IMR-90 (cell line): Measurements from ENCODE around the gene TMEM235. TPM values are rescaled to one million over a fixed set of nuclear protein-coding genes. Genes with fewer than 3 reads are reported as not detected.

Experiments used
- ATAC-seq: fragments of 200-7000 bp; cut with Tn5 transposase; 2 replicates; pipeline ENCODE4 v1.9.1; 2020; ENCODE audit warnings: low read depth, mild to moderate bottlenecking, moderate library complexity
- BruUV-seq: library from RNA; stranded (reverse); fragments of 400-500 nt; replicated peaks from 2 replicates; lab custom pipeline; 2021; lab: Mats Ljungman, UMichigan
- CTCF ChIA-PET: fragments of 300-600 bp; formaldehyde crosslinking; extraction: SDS; loops from one replicate; lab custom pipeline; 2021; ENCODE audit warnings: antibody characterized with exemption; lab: Yijun Ruan, JAX
- POLR2A ChIA-PET: fragments of 300-600 bp; sonication (Branson Sonifier 250); formaldehyde crosslinking; loops from one replicate; lab custom pipeline; 2022; ENCODE audit warnings: antibody characterized with exemption; ENCODE audit not compliant: unreplicated experiment; lab: Charles Lee
- DNase-seq: peaks from one replicate; pipeline ENCODE4 v3.0.0; 2013
- H2AFZ ChIP-seq: replicated peaks from 2 replicates; pipeline ENCODE3; 2013; ENCODE audit warnings: low read length, mild to moderate bottlenecking; ENCODE audit not compliant: poor library complexity
- H2AK5ac ChIP-seq: 2 replicates; pipeline ENCODE4 v1.6.1; 2013; ENCODE audit warnings: low read depth, low read length, inconsistent platforms
- H2AK9ac ChIP-seq: replicated peaks from 2 replicates; pipeline ENCODE3; 2013; ENCODE audit warnings: mild to moderate bottlenecking, low read depth, low read length, moderate library complexity; ENCODE audit not compliant: poor library complexity
- H2BK120ac ChIP-seq: 2 replicates; pipeline ENCODE4 v1.6.1; 2013; ENCODE audit warnings: low read depth, low read length, inconsistent platforms
- H2BK15ac ChIP-seq: 3 replicates; pipeline ENCODE4 v1.6.1; 2013; ENCODE audit warnings: low read depth, low read length, inconsistent platforms
- H2BK20ac ChIP-seq: 2 replicates; pipeline ENCODE4 v1.6.1; 2013; ENCODE audit warnings: low read depth, mild to moderate bottlenecking, inconsistent platforms, low read length, moderate library complexity
- H2BK5ac ChIP-seq: 2 replicates; pipeline ENCODE4 v1.6.1; 2013; ENCODE audit warnings: mild to moderate bottlenecking, low read depth, low read length, inconsistent platforms; ENCODE audit not compliant: poor library complexity, severe bottlenecking
- H3K14ac ChIP-seq: replicated peaks from 2 replicates; pipeline ENCODE4 v1.6.1; 2013; ENCODE audit warnings: low read depth, low read length, inconsistent platforms
- H3K18ac ChIP-seq: 2 replicates; pipeline ENCODE4 v1.6.1; 2013; ENCODE audit warnings: low read depth, low read length, control low read depth
- H3K23ac ChIP-seq: 2 replicates; pipeline ENCODE4 v1.6.1; 2013; ENCODE audit warnings: low read depth, low read length, inconsistent platforms
- H3K27ac ChIP-seq: 2 replicates; pipeline ENCODE4 v1.5.1; 2013; ENCODE audit warnings: mild to moderate bottlenecking, control low read depth, low read length; ENCODE audit not compliant: insufficient read depth
- H3K27me3 ChIP-seq: 2 replicates; pipeline ENCODE4 v1.6.1; 2013; ENCODE audit warnings: low read length; ENCODE audit not compliant: control insufficient read depth, insufficient read depth
- H3K36me3 ChIP-seq: 2 replicates; pipeline ENCODE4 v1.6.1; 2013; ENCODE audit warnings: low read length, mixed read lengths; ENCODE audit not compliant: control insufficient read depth, insufficient read depth
- H3K4ac ChIP-seq: 2 replicates; pipeline ENCODE4 v1.6.1; 2013; ENCODE audit warnings: low read depth, low read length, inconsistent platforms
- H3K4me1 ChIP-seq: 2 replicates; pipeline ENCODE4 v1.6.1; 2013; ENCODE audit warnings: low read length, mixed read lengths; ENCODE audit not compliant: control insufficient read depth, insufficient read depth
- H3K4me2 ChIP-seq: 2 replicates; pipeline ENCODE4 v1.6.1; 2013; ENCODE audit warnings: low read depth, mild to moderate bottlenecking, control low read depth, low read length, moderate library complexity
- H3K4me3 ChIP-seq: 2 replicates; pipeline ENCODE4 v1.5.1; 2013; ENCODE audit warnings: low read depth, mild to moderate bottlenecking, control low read depth, low read length, moderate library complexity; ENCODE audit not compliant: insufficient read depth
- H3K56ac ChIP-seq: 2 replicates; pipeline ENCODE4 v1.6.1; 2013; ENCODE audit warnings: low read length, inconsistent platforms; ENCODE audit not compliant: insufficient read depth; ENCODE audit errors: extremely low read depth
- H3K79me1 ChIP-seq, 2 experiments: 2 replicates each; pipeline ENCODE4 v1.6.1; 2013; ENCODE audit warnings: low read length in 2 of 2, inconsistent platforms in 1 of 2, low read depth in 1 of 2
- H3K9ac ChIP-seq: 2 replicates; pipeline ENCODE4 v1.6.1; 2013; ENCODE audit warnings: low read depth, low read length, control low read depth
- H3K9me1 ChIP-seq: 2 replicates; pipeline ENCODE4 v1.6.1; 2013; ENCODE audit warnings: low read length, inconsistent platforms; ENCODE audit not compliant: insufficient read depth
- H3K9me3 ChIP-seq: 2 replicates; pipeline ENCODE4 v1.6.1; 2013; ENCODE audit warnings: low read length; ENCODE audit not compliant: control insufficient read depth, insufficient read depth
- H4K20me1 ChIP-seq: 2 replicates; pipeline ENCODE4 v1.6.1; 2013; ENCODE audit warnings: low read length, inconsistent platforms; ENCODE audit not compliant: insufficient read depth
- H4K5ac ChIP-seq: 2 replicates; pipeline ENCODE4 v1.6.1; 2013; ENCODE audit warnings: mild to moderate bottlenecking, low read depth, low read length, control low read depth
- H4K8ac ChIP-seq, 2 experiments: 2 replicates each; pipeline ENCODE4 v1.6.1; 2013; ENCODE audit warnings: low read depth in 2 of 2, low read length in 2 of 2, control low read depth in 1 of 2, inconsistent platforms in 1 of 2
- H4K91ac ChIP-seq: 2 replicates; pipeline ENCODE4 v1.6.1; 2013; ENCODE audit warnings: low read depth, low read length, inconsistent platforms; ENCODE audit not compliant: insufficient read depth
- CHD1 ChIP-seq: IDR thresholded peaks from 2 replicates; pipeline ENCODE4 v1.6.1; 2012; ENCODE audit warnings: low read depth, low read length, improper control_type of control experiment
- MAFK ChIP-seq: IDR thresholded peaks from 2 replicates; pipeline ENCODE4 v1.6.1; 2012; ENCODE audit warnings: low read depth, low read length, improper control_type of control experiment
- MXI1 ChIP-seq: IDR thresholded peaks from 2 replicates; pipeline ENCODE4 v1.6.1; 2012; ENCODE audit warnings: low read depth, mild to moderate bottlenecking, low read length, moderate library complexity, borderline replicate concordance
- WGBS, 2 experiments: methylation state at CpG; one replicate each; pipeline versions ENCODE4 v1.1.5 to v1.1.7; 2013; ENCODE audit warnings: missing lambda C conversion rate in 2 of 2; ENCODE audit not compliant: insufficient read length in 1 of 2; ENCODE audit errors: extremely low coverage in 2 of 2; 5-methylcytosine and 5-hydroxymethylcytosine counted together
- dilution Hi-C: fragments of 300-500 bp; cut with HindIII; formaldehyde crosslinking; loops from one replicate; pipeline ENCODE4 v1.14.3; 2018; ENCODE audit warnings: low sequenced_read_pairs; ENCODE audit not compliant: unreplicated experiment
- in situ Hi-C: fragments of 300-500 bp; cut with MboI; formaldehyde crosslinking; loops from 3 replicates; pipeline ENCODE4 v1.14.3; 2019; ENCODE audit warnings: low sequenced_read_pairs, inconsistent platforms, mixed read lengths
- intact Hi-C: fragments of 100-400 bp; cut with micrococcal nuclease; formaldehyde crosslinking; loops from 2 replicates; pipeline ENCODE4 v1.10.0; 2022
- polyA plus RNA-seq, 3 experiments: library from polyadenylated mRNA; depleted of rRNA; stranded (reverse); fragments of >200 nt; gene quantifications; 2 replicates each; pipeline ENCODE4 v1.2.3, GENCODE V29; 2012; ENCODE audit warnings: low replicate concordance in 1 of 3
- total RNA-seq: library from RNA; depleted of rRNA; stranded (reverse); fragments of >200 nt; gene quantifications from 2 replicates; pipeline ENCODE4 v1.2.3, GENCODE V29; 2012

The TMEM235 gene
- total and polyA plus RNA-seq, 2 of the 4 experiments (the other 2 are of a cell fraction) = not detected

DNA sequence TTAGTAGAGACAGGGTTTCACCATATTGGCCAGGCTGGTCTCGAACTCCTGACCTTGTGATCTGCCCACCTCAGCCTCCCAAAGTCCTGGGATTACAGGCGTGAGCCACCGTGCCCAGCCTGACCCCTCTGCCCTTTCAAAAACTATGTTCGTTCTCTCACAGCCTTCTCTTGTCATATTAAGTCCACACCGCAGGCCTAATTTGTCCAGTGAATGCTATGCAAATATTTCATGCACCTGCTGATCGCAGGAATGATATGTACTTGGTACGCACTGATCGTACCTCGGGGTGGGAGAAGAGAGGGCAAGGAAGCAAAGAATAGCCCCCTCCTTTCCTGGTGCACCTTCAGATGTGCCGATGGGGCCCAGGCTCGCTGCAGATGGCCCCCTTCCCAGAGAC lies 20.4 kb upstream of the TMEM235 start:
- Histone ChIP-seq H3K14ac (no peak overlapping the region), H2BK20ac (no peak overlapping the region), H4K20me1 (no peaks in the 10 kb centered on the region), H3K18ac (no peak overlapping the region), H3K56ac (no peak overlapping the region), H3K4me2 (no peak overlapping the region), H4K91ac (no peak overlapping the region), H2AK9ac (no peak overlapping the region), H3K9me3 (no peaks in the 10 kb centered on the region), H2BK5ac (no peak overlapping the region), H2BK120ac (no peak overlapping the region), H4K8ac (no peak overlapping the region), H3K4me3 (no peak overlapping the region), H4K5ac (no peak overlapping the region), H3K4ac (no peak overlapping the region), H2AK5ac (no peak overlapping the region), H3K27me3 (no peaks in the 10 kb centered on the region; the same call in 1 of the 2 replicates), H2AFZ (no peak overlapping the region), H3K23ac (no peak overlapping the region), H3K9ac (no peak overlapping the region), H3K27ac (no peak overlapping the region), H3K36me3 (0 out of 2 replicates have a peak, but pooled peaks cover 1% of the 10 kb centered on the region), H3K9me1 (0 out of 2 replicates have a peak, but pooled peaks cover 2% of the 10 kb centered on the region), H2BK15ac (no peak overlapping the region), H3K79me1 (peaks cover 0 to 9% of the 10 kb centered on the region in 2 experiments; a peak in 1 of 4 replicates), H3K4me1 (0 out of 2 replicates have a peak, but pooled peaks cover 1% of the 10 kb centered on the region)
- no TSS peak for BruUV-seq
- no peak for ATAC-seq
- DNase-seq = no peak
- in situ Hi-C loops = no loop called here
- no CpG with 5 or more reads among the region's 11 CpGs for WGBS, 2 experiments
- POLR2A ChIA-PET = no interaction called here
- CTCF ChIA-PET = no interaction called here
- TF ChIP-seq MAFK = no peak
- no peak for TF ChIP-seq CHD1
- no peak for TF ChIP-seq MXI1
- dilution Hi-C loops = no loop called here
- intact Hi-C loops = no loop called here
